NCI-H345 (cell line): ENCODE results near the gene ID2.

Experiments used
- DNase-seq: peaks from one replicate; lab custom pipeline; 2025; lab: John Stamatoyannopoulos, UW

Gene ID2

DNA sequence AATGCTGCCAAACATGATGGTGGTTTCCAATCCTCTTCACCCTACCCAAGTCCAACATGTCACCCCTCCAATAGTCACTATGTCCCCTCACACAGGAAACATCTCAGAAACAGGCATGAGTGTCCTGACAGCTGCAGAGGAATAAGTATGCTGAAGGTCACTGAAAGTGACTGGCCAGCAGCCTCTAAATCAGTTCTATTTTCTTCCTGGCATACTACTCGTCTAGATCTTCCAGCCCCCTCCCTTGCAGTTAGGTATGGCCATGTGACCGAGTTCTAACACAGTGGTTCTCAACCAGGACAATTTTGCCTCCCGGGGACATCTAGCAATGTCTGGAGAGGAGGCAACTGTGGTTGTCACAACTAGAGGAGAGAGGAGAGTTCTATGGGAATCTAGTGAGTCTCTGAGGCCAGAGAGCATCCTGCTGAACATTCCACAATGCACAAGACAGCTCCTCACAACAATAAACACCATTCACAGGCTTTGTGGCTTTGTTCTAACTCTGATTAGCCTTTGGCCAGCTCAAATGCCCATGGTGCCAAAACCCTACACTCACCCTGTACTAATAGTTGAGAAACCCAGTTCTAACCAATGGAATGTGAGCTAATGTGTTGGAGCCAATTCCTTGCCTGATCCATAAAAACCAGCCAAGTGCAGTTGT, 12.6 kb upstream of the ID2 start:
- no peak for DNase-seq

- DNase-seq: no peak
These were observed 11.3 kb upstream of the ID2 start for GRCh38 chr2:8670580-8670979.

DNA sequence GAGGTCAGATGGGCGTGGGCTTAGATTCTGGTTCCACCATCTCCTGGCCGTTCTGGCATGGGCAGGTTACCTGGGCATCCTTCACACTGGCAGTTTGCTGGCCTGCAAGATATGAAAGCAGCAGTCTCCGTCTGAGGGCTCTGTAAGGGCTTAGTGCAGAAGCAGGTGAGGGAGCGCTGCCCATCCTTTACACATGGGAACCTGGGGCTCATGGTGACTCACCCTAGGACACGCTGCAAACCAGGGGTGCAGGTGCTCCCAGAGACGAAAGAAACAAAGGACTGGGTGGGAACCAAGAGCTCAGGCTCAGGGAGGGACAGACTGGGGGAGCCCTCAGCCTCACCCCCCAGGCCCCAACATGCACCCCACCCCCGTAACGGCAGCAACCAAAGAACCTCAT, 10.7 kb upstream of the ID2 start:
- no peak for DNase-seq

GRCh38 chr2:8671802-8672201, 10.1 kb upstream of the ID2 start:
- DNase-seq: no peak

DNA sequence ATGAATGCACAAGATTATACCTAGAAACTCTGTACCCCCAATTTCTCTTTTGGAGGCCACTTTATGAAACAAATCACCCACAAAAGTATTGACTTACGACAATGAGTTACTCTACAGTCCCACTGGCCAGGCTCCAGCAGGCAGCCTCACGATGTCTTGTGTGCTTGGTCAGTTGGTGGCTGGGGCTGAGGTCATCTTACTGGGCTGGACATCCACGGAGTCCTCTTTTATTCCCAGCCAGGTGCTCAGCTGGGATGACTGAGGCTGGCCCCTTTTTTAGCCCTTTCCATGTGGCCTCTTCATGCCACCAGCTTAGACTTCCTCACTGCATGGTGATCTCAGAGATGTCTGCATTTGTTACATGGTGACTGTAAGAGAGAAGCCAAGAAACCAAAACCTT, 8.9 kb upstream of the ID2 start:
- no peak for DNase-seq

DNA sequence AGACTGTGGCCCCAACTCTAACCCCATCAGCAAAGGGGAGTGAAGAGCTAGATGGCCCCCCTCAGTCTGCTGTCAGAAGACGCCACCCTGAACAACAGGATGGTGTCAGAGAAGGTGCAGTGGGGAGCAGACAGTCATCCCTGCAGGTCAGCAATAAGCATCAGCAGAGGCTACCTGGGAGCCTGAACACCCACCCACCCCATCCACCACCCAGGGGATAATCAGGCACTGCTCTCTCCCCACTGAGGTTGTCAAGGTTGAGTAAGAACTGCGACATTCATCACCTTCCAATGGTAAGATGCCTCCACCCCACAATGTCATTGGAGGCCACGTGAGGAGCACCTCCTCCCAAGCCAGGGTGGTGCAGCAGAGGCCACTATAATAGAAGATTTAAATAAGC, 8.5 kb upstream of the ID2 start:
- DNase-seq: no peak

- no peak for DNase-seq
These were observed 7.3 kb upstream of the ID2 start for GRCh38 chr2:8674420-8675009.

- no peak for DNase-seq
These were observed 6.3 kb upstream of the ID2 start for GRCh38 chr2:8675543-8675942.

DNA sequence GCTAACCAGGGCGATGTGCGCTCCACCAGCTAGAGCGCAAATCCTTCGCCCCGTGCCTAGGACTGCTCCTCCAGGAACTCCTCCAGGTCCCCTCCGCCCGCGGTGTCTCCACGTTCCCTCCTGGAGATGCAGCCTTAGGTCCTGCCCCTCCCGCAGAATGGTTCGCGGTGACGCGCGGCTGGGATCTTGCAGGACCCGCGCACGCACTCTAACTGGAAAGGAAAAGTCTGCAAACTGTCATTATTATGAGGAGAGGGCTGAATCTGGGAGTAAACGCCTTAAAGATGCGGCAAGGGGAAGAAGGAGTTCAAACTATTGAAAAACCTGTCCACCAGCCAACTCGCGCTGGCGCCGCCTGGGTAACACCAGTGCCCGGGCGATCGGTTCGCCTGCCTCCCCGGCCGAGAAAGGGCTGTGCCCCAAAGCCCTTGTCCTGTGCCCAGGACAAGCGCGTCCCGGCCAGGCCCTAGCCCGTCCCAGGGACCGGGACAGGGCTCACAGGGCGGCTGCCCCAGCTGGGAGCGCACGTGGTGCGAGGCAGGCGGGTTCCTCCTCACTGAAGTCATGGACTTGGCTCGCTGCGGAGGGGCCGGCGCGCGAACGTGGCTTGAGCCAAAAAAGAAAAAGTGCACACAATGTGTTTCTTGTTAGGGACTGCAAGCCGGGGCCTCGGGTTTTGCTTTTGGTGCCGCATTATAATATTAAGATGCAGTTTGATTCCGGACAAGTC, 5.5 kb upstream of the ID2 start:
- no peak for DNase-seq

- DNase-seq: peak; percentile 41
These were observed 4.8 kb upstream of the ID2 start for GRCh38 chr2:8676921-8677645.

DNA sequence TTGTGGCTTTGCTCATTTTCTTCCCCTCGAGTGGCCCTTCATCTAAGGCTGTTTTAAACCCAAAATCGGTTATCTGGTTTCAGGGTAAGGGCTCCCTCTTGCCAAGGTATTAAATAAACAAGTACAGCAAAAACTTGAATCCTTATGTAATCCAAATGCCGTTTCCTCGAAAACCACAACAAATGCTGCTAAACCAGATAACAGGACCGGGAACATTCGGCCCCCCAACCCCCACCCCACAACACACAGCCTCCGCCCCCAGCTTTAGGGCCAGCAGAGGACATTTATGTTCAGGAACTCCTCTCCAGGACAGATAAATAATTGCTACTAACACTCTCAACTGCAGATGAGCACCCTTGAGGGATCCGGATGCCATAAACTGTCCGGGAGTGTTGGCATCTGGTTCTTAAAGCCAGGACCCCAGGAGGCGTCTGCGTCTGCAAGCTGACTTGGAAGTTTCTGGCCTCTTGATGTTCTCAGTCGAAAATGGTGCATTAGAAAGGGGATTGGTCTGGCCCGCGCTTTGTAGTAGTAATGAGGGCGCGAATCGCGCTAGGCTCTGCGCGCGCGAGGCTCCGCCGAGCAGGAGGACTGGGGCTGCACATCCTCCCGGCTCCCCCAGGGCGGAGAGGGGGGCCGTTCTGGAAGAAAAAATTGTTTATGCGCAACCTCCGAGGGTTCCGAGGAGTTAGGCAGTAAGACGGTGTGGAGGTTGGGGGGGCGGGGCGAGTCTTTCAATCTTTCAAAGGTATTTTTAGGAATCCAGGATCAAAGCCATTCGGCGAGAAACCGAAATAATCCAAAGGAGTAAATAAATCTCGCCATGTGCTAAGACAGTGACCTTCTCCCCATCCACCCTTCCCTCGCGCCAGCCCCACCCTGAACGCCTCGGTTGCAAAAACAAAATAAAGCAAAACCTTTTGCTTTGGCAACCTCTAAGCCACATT, 3.9 kb upstream of the ID2 start:
- peak; percentile 80 for DNase-seq

- DNase-seq: peak; percentile 99
These were observed 2.9 kb upstream of the ID2 start for GRCh38 chr2:8678731-8679566.

- DNase-seq: no peak
These were observed 2.4 kb upstream of the ID2 start for GRCh38 chr2:8679567-8679826.

- peak; percentile 88 for DNase-seq
These were observed 1.8 kb upstream of the ID2 start for GRCh38 chr2:8679827-8680731.

DNA sequence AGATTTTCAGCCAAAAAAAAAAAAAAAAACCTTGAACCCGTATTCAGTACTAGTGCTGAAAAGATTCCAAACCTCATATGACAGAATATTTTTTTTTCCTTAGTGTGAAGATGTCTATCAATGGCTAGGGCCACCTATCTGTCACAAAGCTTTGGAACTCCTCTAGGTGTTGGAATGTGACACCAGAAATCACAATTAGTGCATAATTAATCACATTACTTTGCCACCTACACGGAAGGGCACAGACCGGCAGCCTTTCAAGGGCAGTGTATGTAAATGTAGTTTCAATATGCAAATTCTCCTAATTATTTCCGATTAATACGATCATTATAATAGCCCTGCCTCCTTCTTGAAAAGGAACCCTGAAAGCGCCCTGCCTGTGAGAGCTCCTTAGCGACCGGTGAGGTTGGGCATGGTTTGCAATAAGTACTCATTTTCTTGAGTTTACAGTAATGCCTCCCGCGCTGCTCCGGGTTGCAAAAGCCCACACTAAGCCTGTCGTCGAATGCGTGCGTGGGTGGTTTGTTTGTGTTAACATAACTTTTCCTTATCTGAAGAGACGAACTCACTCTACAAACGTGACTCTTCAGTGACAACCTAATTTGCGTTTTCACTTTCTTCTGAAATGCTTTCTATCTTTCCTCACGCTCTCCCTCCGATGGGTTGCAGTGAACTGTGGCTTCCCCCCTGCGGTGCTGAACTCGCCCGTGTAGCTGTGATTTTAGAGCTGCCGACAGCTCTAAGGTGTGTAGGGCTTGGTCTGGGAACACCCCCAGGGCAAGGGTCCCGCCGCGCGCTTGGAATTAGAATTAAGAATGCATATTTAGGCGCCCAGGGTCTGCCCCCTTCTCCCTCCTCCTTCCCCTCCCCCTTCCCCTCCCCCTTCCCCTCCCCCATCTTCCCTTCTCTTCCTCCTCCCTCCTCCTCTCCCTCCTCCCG, 765 bp upstream of the ID2 start:
- DNase-seq: peak; percentile 92

- DNase-seq: peak; percentile 70
These were observed 1.1 kb downstream of the ID2 start for GRCh38 chr2:8682719-8683667.

DNA sequence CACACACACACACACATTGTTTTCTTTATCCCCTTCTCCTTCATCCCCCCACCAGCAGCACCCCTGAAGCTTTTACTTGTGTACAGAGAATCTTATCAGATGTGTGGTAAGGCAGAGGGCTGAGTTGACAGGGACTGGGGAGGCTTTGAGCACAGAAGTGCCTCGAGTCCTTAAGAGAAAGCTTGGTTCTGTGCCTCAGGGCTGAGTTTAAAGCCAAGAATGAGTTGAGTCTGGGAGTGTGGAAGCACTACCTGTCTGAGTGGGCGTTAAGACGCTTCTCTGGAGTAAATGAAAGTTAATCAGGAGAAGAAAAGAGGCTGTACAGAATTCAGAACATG, 2.7 kb downstream of the ID2 start:
- peak; percentile 74 for DNase-seq
